Upper lobe of right lung (tissue), 1 donor: ENCODE data around the gene NDUFV1. TPM values are rescaled to one million over a fixed set of nuclear protein-coding genes. Genes with fewer than 3 reads are reported as not detected.
"Not testable (repeated sequence)": the region's sequence is repeated elsewhere in the genome, so short reads cannot be mapped to it uniquely, and the experiment has no call there.

Experiments used
- ATAC-seq: fragments of 200-7000 bp; cut with Tn5 transposase; one replicate; pipeline ENCODE4 v1.9.1; 2020; ENCODE audit warnings: mild to moderate bottlenecking, moderate library complexity
- DNase-seq: peaks from one replicate; pipeline ENCODE4 v3.0.0-alpha.2; 2020
- H3K27ac ChIP-seq: fragments of 200-600 bp; one replicate; pipeline ENCODE4 v1.8.0; 2022
- H3K27me3 ChIP-seq: fragments of 200-600 bp; one replicate; pipeline ENCODE4 v1.8.0; 2022; ENCODE audit warnings: mild to moderate bottlenecking
- H3K36me3 ChIP-seq: fragments of 200-600 bp; one replicate; pipeline ENCODE4 v1.8.0; 2022
- H3K4me1 ChIP-seq: fragments of 200-600 bp; one replicate; pipeline ENCODE4 v1.8.0; 2022
- H3K4me3 ChIP-seq: fragments of 200-600 bp; one replicate; pipeline ENCODE4 v1.8.0; 2022; ENCODE audit warnings: mild to moderate bottlenecking
- H3K9me3 ChIP-seq: fragments of 200-600 bp; one replicate; pipeline ENCODE4 v1.8.0; 2022
- intact Hi-C: fragments of 100-400 bp; cut with DNase I; formaldehyde crosslinking; loops from one replicate; pipeline ENCODE4 v1.11.0; 2022
- total RNA-seq: library from RNA; stranded (reverse); fragmentation: NEBNext Ultra II Directional; extraction: Animal tissue kit (Norgen Biotek cat#: 25700); gene quantifications from one replicate; pipeline ENCODE4 v1.2.1, GENCODE V29; 2021
- TF ChIP-seq, protein P1 (sequence below): fragments of 200-600 bp; IDR thresholded peaks from one replicate; pipeline ENCODE4 v1.8.0; 2022; ENCODE audit warnings: antibody characterized with exemption
- donor health status: DM: no; HTN: yes; CAD: no; lungs with severe emphysema.

The NDUFV1 gene
- total RNA-seq, 1 donor from 2014 or later = 141 TPM

DNA sequence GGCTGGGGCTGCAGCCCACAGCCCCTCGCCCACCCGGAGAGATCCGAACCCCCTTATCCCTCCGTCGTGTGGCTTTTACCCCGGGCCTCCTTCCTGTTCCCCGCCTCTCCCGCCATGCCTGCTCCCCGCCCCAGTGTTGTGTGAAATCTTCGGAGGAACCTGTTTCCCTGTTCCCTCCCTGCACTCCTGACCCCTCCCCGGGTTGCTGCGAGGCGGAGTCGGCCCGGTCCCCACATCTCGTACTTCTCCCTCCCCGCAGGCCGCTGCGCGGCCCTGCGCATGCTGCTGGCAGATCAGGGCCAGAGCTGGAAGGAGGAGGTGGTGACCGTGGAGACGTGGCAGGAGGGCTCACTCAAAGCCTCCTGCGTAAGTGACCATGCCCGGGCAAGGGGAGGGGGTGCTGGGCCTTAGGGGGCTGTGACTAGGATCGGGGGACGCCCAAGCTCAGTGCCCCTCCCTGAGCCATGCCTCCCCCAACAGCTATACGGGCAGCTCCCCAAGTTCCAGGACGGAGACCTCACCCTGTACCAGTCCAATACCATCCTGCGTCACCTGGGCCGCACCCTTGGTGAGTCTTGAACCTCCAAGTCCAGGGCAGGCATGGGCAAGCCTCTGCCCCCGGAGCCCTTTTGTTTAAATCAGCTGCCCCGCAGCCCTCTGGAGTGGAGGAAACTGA is 22.4 kb upstream of the NDUFV1 start:
- TF ChIP-seq, protein P1, sequence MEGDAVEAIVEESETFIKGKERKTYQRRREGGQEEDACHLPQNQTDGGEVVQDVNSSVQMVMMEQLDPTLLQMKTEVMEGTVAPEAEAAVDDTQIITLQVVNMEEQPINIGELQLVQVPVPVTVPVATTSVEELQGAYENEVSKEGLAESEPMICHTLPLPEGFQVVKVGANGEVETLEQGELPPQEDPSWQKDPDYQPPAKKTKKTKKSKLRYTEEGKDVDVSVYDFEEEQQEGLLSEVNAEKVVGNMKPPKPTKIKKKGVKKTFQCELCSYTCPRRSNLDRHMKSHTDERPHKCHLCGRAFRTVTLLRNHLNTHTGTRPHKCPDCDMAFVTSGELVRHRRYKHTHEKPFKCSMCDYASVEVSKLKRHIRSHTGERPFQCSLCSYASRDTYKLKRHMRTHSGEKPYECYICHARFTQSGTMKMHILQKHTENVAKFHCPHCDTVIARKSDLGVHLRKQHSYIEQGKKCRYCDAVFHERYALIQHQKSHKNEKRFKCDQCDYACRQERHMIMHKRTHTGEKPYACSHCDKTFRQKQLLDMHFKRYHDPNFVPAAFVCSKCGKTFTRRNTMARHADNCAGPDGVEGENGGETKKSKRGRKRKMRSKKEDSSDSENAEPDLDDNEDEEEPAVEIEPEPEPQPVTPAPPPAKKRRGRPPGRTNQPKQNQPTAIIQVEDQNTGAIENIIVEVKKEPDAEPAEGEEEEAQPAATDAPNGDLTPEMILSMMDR = no peak
- Histone ChIP-seq H3K9me3 (no peaks in the 10 kb centered on the region), H3K27ac (peak overlapping the region; percentile 99), H3K27me3 (no peaks in the 10 kb centered on the region), H3K4me3 (peak overlapping the region; percentile 92), H3K4me1 (peaks cover 18% of the 10 kb centered on the region), H3K36me3 (peaks cover 21% of the 10 kb centered on the region)
- intact Hi-C loops = no loop called here
- peak; percentile 79 for ATAC-seq
- DNase-seq = peak; percentile 93

DNA sequence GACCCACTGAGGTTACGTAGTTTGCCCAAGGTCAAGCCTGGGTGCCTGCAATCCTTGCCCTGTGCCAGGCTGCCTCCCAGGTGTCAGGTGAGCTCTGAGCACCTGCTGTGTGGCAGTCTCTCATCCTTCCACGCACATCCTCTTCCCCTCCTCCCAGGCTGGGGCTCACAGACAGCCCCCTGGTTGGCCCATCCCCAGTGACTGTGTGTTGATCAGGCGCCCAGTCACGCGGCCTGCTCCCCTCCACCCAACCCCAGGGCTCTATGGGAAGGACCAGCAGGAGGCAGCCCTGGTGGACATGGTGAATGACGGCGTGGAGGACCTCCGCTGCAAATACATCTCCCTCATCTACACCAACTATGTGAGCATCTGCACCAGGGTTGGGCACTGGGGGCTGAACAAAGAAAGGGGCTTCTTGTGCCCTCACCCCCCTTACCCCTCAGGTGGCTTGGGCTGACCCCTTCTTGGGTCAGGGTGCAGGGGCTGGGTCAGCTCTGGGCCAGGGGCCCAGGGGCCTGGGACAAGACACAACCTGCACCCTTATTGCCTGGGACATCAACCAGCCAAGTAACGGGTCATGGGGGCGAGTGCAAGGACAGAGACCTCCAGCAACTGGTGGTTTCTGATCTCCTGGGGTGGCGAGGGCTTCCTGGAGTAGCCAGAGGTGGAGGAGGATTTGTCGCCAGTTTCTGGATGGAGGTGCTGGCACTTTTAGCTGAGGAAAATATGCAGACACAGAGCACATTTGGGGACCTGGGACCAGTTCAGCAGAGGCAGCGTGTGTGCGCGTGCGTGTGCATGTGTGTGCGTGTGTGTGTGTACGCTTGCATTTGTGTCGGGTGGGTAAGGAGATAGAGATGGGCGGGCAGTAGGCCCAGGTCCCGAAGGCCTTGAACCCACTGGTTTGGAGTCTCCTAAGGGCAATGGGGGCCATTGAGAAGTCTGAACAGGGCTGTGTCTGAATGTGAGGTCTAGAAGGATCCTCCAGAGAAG is 21.6 kb upstream of the NDUFV1 start:
- Histone ChIP-seq H3K36me3 (peaks cover 21% of the 10 kb centered on the region), H3K4me3 (peak overlapping the region; percentile 92), H3K27me3 (no peaks in the 10 kb centered on the region), H3K27ac (peak overlapping the region; percentile 99), H3K4me1 (peaks cover 18% of the 10 kb centered on the region), H3K9me3 (no peaks in the 10 kb centered on the region)
- intact Hi-C loops = no loop called here
- DNase-seq (no peak), ATAC-seq (peak; percentile 0)
- TF ChIP-seq, protein P1 = no peak

DNA sequence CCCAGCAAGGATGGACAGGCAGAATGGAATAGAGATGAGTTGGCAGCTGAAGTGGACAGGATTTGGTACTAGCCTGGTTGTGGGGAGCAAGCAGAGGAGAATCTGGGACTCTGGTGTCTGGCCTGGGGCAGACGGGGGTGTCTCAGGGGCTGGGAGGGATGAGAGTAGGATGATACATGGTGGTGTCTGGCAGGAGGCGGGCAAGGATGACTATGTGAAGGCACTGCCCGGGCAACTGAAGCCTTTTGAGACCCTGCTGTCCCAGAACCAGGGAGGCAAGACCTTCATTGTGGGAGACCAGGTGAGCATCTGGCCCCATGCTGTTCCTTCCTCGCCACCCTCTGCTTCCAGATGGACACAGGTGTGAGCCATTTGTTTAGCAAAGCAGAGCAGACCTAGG is 20.8 kb upstream of the NDUFV1 start:
- Histone ChIP-seq H3K27ac (no peak overlapping the region), H3K9me3 (no peaks in the 10 kb centered on the region), H3K4me1 (peaks cover 18% of the 10 kb centered on the region), H3K27me3 (no peaks in the 10 kb centered on the region), H3K36me3 (peaks cover 21% of the 10 kb centered on the region), H3K4me3 (no peak overlapping the region)
- TF ChIP-seq, protein P1 = no peak
- DNase-seq (no peak), ATAC-seq (no peak)
- intact Hi-C loops = no loop called here

DNA sequence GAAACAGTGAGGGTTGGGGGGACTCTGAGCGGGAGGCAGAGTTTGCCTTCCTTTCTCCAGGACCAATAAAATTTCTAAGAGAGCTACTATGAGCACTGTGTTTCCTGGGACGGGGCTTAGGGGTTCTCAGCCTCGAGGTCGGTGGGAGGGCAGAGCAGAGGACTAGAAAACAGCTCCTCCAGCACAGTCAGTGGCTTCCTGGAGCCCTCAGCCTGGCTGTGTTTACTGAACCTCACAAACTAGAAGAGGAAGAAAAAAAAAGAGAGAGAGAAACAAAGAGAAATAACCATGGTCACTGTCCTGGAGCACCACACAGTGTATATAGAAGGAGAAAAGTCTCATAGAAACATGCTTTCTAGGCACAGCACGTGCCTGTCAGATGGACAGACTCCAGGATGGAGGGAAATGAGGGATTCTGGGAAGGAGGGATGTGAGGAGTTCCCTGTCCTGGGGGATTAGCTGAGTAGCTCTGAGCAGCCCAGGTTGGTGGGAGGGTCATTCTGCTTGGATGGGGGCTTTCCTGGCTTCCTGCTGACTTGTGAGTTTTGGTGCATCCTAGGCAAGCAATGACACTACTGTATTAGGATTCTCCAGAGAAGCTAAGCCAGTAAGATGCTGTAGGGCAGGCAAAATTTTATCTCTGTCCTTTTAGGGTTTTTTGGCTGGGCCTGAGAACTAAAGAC is 20.0 kb upstream of the NDUFV1 start:
- H3K27me3 ChIP-seq = no peaks in the 10 kb centered on the region
- no peak overlapping the region for H3K4me3 ChIP-seq
- intact Hi-C loops = no loop called here
- peaks cover 21% of the 10 kb centered on the region for H3K36me3 ChIP-seq
- no peak for ATAC-seq
- no peaks in the 10 kb centered on the region for H3K9me3 ChIP-seq
- peaks cover 17% of the 10 kb centered on the region for H3K4me1 ChIP-seq
- TF ChIP-seq, protein P1 = no peak
- H3K27ac ChIP-seq = no peak overlapping the region
- DNase-seq = no peak

DNA sequence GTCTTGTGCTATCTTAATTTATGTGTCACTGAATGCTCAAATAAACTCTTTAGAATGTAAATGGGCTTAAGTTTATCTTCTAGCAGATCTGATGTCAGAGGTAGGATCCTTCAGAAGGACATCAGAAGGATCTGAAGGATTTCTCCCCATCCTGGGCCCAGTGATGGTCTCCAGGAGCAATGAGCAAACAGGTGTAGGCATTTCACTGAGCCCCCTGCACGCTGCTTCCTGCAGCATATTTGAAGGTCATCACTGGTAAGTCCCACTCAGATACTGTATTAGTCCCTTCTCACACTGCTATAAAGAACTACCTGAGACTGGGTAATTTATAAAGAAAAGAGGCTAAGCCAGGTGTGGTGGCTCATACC is 18.6 kb upstream of the NDUFV1 start:
- TF ChIP-seq, protein P1 = no peak
- intact Hi-C loops = no loop called here
- Histone ChIP-seq H3K27ac (no peak overlapping the region), H3K9me3 (no peaks in the 10 kb centered on the region), H3K27me3 (no peaks in the 10 kb centered on the region), H3K4me1 (peaks cover 4% of the 10 kb centered on the region), H3K4me3 (no peak overlapping the region), H3K36me3 (peaks cover 21% of the 10 kb centered on the region)
- ATAC-seq (no peak), DNase-seq (no peak)

DNA sequence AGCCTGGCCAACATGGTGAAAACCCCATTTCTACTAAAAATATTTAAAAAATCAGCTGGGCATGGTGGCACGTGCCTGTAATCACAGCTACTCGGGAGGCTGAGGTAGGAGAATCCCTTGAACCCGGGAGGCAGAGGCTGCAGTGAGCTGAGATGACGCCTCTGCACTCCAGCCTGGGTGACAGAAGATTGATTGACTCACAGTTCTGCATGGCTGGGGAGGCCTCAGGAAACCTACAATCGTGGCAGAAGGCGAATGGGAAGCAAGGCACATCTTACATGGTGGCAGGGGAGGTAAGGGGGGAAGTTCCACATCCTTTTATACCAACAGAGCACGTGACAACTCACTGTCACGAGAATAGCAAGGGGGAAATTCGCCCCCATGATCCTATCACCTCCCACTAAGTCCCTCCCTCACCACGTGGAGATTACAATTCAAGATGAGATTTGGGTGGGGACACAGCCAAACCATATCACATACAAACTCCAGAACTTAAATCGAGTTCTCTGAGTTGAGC is 17.8 kb upstream of the NDUFV1 start:
- peaks cover 21% of the 10 kb centered on the region for H3K36me3 ChIP-seq
- H3K9me3 ChIP-seq, DNase-seq, ATAC-seq, H3K27me3 ChIP-seq, H3K4me3 ChIP-seq, H3K27ac ChIP-seq, intact Hi-C loops, H3K4me1 ChIP-seq: not testable (repeated sequence)
